NCI-H748 (cell line): ENCODE data around the gene SPTLC3.

Source experiments
- DNase-seq: peaks from one replicate; lab custom pipeline; 2025; ENCODE audit not compliant: unreplicated experiment; lab: John Stamatoyannopoulos, UW

The SPTLC3 gene

DNA sequence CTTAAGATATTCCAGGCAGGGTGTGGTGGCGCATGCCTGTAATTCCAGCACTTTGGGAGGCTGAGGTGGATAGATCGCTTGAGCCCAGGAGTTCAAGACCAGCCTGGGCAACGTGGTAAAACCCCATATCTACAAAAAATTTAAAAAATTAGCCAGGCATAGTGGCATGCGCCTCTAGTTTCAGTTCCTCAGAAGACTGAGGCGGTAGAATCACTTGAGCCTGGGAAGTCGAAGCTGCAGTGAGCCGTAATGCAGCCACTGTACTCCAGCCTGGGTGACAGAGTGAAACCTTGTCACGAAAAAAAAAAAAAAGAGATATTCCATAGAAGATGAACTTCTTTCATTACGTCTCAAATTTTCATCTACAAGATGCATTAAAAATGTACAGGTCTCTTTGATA, 165.6 kb downstream of the SPTLC3 start:
- DNase-seq, result no peak

DNA sequence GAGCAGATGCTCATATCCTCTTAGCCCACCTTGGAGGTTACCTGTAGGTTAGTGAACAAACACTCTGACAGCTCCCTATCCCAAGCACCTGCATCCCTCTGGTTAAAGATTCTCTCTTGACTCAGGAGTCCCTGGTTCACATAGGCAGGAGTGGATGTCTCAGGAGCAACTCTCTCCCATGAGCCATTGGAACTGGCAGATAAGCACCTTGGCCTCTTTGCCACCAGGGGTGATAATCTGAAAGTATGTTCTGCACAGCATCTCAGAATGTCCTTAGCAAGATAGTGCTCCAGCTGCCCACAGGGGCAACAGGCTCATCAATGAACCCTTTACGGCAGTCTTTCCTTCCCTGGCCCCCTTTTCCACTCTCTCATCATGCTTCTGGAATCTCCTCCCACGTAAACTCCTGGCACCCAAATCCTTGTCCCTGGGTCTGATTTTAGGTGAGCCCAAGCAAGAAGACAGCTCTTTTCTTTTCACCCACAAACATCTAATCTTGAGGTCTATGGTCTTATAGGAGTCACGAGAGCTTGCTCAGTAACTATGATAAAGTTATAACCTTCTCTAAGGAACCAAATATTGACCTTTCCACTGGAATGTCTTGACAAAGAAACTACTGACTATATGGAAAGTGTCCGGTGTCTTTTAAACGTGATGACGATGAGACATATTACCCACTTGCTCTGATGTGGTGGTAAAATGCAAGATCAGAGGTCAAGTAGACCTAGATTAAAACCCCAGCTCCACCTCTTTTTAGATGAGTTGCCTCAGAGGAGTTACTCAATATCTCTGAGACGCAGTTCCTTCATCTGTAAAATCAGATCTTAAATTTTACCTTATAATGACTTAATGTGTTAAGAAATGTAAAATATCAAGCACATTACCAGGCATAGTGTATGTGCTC, 172.5 kb downstream of the SPTLC3 start:
- no peak for DNase-seq

GRCh38 chr20:13183005-13183404, 174.2 kb downstream of the SPTLC3 start:
- no peak for DNase-seq

- no peak for DNase-seq
Measured at GRCh38 chr20:13186043-13186774, 177.4 kb downstream of the SPTLC3 start.

GRCh38 chr20:13187899-13188298, 179.1 kb downstream of the SPTLC3 start:
- no peak for DNase-seq

DNA sequence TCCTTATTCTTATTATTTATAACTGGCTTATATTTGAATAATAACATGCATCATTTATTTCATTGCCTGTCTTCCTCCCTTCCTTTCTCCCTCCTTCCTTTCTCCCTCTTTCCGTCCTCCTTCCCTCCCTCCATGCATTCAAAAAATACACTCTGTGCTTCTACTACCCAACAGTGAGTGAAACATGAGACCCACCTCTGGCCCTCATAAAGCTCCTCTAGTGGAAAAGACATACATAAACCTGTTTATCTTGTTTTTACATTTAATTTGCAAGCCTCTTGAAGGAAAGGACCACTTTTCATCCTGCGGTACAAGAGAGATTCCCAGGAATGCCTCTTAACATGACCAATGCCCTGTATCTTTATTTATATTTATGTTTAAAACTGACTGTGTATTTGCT, 190.5 kb downstream of the SPTLC3 start:
- DNase-seq, result peak; percentile 94

- peak; percentile 100 for DNase-seq
Measured at GRCh38 chr20:13200767-13201500, 192.2 kb downstream of the SPTLC3 start.

GRCh38 chr20:13202565-13202964, 193.8 kb downstream of the SPTLC3 start:
- DNase-seq, result peak; percentile 83

DNA sequence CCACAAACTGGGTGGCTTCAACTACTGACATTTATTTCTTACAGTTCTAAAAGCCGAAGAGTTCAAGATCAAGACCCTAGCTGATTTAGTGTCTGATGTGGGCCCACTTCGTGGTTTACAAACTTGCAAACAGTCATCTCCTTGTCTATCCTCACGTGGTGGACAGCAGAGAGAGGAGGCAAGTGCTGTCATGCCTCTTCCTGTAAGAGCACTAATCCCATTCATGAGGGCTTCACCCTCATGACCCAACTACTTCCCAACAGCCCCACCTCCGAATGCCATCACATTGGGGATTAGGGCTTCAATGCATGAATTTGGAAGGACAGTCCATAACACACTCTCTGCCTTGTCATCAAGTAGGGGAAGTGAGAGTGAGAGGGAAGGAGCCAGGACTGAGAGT, 196.7 kb downstream of the SPTLC3 start:
- DNase-seq, result no peak

DNA sequence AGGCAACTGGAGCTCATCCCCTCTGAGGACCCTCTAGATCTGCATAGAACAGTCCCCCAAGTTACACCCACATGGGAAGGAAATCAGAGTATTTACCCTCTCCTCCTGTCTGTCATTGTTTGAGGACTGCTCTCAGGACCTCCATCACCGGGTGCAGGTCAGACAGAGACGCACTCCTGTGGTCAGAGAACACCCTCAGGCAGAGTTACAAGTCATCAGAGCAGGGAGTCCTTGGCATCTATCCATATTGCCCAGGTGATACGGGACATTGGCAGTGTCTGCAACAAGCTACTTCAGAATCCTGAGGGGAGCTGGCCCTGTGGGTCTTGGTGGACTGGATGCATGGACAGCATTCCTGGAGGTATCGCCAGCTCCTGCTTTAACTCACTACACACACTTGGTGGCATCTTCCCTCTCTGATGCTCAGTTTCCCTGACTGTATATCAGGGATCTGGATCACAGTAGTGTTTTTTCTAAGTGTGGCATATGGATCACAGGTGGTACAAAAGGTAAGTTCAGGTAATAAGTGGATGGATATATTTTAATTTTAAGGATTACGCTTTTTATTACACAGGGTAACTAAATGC, 197.2 kb downstream of the SPTLC3 start:
- peak; percentile 49 for DNase-seq

- no peak for DNase-seq
Measured at GRCh38 chr20:13207016-13207415, 198.2 kb downstream of the SPTLC3 start.

DNA sequence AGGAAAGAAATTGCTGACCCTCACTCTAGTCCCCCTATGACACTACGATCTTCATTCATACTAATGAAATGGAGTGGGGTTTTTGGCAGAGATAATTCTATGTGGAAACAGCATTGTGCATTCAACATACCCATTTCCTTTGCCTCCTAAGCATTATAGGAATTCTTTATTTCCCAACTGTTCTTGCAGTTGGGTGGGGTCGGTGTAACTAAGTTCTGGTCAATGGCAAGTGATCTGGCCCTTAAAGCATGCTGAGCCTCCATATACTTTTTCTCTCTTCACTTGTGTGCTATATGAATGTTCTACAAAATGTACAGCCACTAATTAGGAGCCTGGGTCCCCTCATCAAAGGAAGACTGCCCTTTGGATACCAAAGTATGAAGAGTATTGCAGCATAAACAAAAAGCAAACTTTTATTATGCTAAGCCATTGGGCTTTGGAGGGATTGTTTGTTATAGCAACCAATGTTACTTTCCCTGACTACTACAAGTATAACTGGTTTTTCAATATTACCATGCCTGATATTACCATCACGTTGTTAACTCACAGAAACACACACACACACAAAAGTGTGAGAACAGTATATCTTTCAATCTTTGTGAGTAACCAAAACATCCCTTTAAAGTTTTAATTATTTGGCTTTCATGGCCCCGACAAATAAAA, 203.3 kb downstream of the SPTLC3 start:
- DNase-seq, result no peak

DNA sequence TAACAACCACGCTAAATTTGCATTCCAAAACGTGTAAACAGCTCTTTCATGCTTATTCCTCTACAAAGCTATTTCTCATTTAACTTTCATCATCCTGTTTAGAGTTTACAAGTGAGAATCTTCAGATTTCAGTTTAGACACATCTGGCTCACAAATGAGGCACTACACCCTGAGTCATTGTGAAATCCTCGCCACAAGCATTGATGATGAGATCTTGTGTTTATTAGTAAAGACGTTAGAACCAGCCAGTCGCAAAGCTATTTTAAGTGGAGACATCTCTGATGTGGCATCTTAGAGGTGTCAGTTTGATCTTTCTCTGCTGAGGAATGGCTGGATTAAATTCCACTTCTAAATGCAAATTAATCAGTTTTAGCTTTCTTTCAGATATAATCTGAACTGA, 204.0 kb downstream of the SPTLC3 start:
- no peak for DNase-seq

DNA sequence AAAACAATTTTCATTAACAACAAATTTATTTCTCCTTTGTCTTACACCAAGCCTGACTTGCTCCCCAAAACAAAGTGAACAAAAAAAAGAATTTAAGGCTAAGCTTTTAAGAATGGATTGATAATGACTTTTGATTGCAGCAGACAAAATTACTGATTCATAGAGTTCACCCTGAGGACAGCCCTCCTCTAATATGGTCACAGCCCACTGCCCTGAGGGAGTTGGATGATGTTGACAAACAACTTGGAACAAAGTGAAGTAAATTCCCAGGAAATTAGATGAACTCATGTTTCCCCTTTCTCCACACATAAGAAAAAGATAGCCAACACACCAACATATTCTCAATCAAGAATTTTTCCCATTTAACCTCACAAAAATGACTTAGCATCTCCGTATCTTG, 204.6 kb downstream of the SPTLC3 start:
- no peak for DNase-seq

DNA sequence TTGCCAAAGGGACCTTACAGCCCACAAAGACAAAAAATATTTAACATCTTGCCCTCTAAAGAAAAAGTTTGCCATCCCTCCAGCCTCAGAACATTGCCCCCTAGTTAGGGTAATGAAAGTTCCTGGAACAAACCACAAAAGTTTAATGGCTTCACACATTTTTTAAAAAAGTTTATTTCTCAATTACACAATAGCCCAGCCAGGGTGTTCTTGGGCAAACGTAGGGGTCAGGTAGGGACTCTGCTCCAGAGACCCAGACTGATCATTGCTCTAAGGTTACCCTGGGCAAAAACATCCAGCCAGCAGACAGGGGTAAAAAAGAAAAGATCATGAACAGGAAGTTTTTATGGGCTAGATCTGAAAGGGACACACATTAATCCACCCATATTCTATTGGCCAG, 207.8 kb downstream of the SPTLC3 start:
- no peak for DNase-seq
